NCI-H2081 treated with DMSO at 0.1 percent for 48 hours (cell line): ENCODE measurements around the gene RPL31.
A peak's percentile ranks its signal among the peaks of the same experiment; 100 is the strongest.

Experiments
- DNase-seq: peaks from one replicate; lab custom pipeline; 2025; lab: John Stamatoyannopoulos, UW

RPL31 gene

GRCh38 chr2:101001691-101002561, at the start of gene RPL31:
TSS of gene RPL31 (plus strand) at chr2:101002289. CDS start at chr2:101002702, 413 bp downstream.
- DNase-seq: peak; percentile 88

DNA sequence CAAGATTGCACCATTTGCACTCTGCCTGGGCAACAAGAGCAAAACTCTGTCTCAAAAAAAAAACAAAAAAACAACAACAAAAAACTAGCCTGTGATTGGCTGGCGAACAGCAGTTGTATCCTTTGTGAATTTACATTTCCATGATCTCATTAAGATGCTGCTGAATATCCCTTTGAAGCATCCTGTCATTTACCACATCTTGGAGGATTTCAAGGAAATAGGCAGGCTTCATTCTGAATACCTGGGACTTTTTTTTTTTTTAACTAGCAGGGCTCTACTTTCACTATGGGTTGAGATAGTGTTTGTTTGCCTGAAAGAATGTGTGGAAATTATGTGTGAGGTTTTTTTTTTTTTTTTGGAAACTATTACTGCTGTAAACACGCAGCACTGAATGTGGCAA, 49.6 kb upstream of the RPL31 start:
- DNase-seq: no peak

DNA sequence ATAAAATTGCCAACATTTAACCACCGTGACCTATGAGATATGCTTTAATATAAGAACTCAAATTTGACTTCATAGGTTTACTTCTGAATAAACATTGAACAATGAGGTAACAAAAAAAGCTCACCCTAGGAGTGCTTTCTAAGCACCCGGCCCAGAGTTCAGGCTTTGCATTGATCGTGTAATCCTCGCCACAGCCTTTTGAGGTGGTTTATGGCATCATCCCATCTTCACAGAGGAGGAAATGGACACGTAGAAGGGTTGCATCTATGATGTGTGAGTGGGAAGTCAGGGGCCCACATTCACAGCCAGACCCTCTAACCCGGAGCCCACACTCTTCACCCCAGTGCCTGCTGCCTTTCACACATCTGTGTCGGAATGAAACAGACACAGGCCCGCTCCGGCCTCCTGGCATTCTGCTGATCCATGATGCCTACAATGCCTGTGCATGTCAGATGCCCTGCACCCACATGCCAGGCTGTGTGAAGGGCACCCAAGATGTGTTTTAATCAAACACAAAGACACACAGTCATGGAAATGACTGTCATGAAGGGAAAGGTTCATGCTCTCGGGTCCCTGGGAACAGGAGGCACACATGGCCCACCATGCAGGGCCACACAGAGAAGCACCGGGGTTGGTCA, 48.6 kb upstream of the RPL31 start:
- no peak for DNase-seq

- DNase-seq: no peak
Measured at GRCh38 chr2:100954044-100954420, 48.1 kb upstream of the RPL31 start.

GRCh38 chr2:100955226-100955625, 46.9 kb upstream of the RPL31 start:
- DNase-seq: no peak

- no peak for DNase-seq
Measured at GRCh38 chr2:100956081-100956480, 46.0 kb upstream of the RPL31 start.

- DNase-seq: no peak
Measured at GRCh38 chr2:100957996-100958653, 44.0 kb upstream of the RPL31 start.

- no peak for DNase-seq
Measured at GRCh38 chr2:100959225-100959880, 42.7 kb upstream of the RPL31 start.

DNA sequence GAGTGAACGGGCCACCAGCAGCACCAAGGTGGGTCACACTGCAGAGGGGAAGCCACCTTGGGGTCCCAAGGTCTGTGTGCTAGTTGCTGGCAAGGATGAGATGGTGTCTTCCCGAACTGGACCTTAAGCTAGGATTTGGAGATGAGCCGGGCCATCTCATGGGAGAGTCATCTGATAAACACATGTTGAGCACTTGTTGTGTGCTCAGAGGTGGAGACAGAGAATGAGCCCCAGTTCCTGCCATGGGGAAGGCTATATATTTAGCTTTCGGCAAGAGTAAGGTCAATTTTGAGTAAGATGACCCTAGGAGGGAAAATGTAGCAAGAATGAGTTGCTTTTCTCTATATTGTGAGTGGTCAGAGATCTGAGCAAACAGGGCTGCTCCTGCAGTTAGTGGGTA, 41.4 kb upstream of the RPL31 start:
- no peak for DNase-seq

DNA sequence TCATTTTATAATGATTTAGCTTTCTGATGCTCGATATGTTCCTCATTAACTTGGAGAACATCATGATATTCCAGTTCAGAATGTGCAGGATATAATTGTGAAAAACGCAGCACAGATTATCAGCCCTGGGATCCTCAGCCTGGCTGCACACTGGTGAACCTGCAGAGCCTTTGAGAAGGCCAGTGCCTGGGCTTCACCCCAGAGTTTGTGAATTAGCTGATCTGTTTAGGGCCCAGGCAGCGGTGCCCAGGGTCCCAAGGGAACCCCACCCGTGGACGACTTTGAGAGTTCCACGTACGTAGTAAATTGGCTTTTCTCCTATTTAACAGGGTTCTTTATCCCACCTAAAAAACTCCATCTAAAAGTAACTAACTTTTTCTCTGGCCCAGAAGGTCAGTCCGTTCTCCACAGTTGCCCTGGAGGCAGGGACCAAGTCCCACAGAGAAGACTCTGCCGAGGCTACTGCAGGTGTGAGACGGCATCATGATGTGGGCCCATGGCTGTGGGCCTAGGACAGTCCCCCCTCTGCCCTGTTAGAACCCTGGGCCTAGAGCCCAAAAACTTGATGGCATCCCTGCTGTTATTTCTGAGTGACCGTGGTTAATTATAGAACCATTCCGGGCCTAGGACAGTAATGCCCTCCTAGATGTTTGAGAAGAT, 39.6 kb upstream of the RPL31 start:
- DNase-seq: no peak

- DNase-seq: no peak
Measured at GRCh38 chr2:100963026-100963375, 39.1 kb upstream of the RPL31 start.

DNA sequence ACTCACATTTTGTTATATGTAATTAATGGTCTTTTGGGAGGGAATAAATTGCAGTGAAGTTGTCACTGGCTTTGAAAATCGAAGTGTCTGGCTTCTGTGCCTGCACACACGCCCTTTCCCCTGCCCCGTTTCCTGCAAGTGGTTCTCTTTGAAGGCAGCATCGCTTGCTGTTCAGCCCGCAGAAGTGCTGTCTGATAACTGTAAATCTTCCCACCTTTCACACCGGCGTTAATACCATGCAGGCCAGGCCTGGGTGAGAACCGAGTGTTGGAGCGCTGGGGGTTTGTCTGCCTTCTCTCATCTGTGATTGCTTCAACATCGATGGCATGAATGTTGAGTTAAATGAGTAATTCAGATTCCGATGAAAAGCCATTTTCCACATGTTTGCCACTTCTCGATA, 37.9 kb upstream of the RPL31 start:
- no peak for DNase-seq

DNA sequence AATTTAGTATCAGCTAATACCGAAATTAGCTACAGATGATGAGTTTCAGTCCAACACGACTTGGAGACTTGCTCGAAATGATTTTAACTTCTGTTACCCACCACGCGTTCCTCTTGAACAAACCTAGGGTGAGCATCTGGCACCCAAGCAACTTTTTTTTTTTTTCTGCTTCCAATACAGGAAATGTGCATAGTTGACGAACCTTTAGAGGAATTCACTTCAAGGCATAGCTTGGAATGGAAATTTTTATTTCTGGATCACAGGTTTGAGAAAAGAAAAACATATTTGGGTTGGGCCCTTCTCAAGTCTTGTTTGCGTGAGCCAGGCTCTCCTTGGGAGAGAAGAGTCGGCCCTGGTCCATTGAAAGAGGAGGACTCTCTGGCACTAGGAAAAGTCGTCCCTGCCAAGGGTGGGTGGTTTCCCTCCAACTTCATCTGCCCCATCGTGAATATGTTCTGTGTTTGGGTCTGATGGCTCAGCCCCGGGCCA, 37.4 kb upstream of the RPL31 start:
- no peak for DNase-seq

- no peak for DNase-seq
Measured at GRCh38 chr2:100965596-100965995, 36.5 kb upstream of the RPL31 start.

- no peak for DNase-seq
Measured at GRCh38 chr2:100967716-100968115, 34.4 kb upstream of the RPL31 start.

DNA sequence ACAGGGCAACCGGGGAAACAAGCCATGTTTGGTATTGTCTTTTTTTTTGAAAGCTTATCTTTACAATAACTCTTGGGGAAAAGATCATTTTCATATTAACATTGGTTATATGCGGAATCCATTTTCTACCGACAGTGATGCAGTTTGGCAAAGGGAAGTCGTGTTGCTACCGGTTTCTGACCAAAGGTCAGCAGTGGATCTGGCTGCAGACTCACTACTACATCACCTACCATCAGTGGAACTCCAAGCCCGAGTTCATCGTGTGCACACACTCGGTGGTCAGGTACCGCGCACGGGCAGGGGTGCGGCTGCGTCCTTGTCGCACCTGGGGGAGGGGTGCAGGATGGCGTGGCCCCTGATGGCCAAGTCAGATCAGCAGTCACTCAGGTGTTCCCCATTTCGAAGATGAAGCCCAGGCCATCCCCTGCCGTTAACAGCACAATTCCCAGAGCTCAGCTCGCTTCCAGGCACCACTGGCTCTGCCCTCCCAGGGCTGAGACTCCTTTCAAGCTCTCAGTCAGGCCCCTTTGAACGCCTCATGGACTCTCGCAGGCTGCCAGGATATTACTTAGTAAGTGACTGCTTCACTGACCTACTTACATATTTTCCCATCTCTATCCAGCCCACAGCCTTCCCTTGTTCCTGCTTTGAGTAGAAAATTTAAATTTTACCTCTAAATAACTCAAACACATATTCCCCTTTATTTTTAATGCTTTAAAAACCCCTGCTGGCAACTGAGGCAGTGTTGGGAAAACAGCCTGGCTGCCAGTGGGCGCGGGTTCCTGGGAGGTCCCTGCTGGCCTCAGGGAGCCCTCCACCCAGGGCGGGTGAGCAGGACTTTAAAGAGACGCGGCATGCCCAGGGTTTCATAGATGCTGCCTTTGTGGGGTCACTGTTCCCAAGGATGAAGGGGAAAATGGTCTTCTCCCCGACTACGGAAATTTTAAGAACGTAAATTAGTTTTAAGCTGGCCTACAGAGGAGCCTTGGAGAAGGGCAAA, 33.6 kb upstream of the RPL31 start:
- no peak for DNase-seq

DNA sequence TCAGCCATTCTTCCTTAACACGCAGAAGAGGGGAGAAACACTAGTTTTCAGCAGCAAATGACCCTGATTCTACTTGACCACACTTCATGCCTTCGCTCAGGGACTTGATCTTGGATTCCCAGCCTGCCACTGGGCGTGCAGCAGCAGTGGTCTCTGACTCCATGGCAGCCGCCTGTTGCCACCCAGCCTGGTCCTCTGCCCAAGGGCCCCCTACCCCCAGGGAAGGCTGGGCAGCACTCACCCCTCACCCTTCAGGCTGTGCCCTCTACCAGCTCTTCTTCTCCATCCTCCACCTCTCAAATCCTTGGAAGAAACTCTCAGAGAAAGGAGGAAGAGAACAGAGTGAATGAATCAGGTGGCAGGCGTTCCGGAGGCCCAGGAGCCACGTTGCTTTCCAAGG, 32.1 kb upstream of the RPL31 start:
- DNase-seq: no peak

GRCh38 chr2:100971221-100971620, 30.9 kb upstream of the RPL31 start:
- DNase-seq: no peak

DNA sequence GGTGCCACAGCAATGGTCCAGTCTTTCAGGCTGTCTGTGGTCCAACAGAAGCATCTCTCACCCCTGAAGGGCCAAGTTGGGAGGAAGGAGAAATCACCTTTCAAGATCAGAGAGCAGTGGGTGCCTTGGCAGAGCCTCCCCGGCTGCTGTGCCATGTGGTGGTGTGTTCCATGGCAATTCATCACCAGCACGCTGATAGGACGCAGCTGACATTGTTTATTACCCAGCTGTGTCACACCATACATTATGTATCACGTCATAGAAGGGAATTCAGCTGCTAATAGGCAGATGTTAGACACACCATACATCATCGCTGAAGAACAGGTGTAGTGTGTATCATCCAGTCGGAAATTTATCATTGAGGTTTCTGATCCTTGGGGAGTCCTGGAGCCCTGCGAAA, 29.6 kb upstream of the RPL31 start:
- no peak for DNase-seq

DNA sequence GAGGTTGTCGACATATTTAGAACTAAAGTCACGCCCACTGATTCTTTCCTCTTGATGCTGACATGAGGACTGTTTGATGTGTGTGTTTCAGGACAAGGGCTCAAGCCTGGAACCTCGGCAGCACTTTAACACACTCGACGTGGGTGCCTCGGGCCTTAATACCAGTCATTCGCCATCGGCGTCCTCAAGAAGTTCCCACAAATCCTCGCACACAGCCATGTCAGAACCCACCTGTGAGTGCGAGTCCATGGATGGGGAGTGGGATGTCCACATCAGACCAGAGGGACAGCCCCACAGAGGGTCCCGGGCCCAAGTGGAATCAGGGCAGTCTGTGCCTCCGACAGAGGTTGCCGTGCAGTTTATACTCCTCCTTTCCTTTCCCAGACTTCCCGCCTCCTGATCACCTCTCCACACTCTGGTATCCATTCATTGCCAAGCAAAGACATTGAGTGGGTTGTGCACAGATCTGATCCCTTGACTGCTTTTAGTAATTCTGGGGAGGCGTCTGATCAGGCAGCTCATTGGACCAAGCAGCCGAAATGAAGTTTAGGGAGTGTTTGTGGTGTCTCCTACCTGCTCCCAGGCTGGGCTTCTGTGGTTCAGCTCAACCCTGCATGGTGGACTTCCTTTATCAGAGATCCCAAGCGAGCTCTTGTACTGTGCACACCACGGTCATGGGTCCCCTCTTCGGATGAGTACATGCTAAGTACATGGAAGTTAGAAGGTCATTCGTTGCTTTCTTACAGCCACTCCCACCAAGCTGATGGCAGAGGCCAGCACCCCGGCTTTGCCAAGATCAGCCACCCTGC, 27.2 kb upstream of the RPL31 start:
- no peak for DNase-seq
